GM19351 (cell line): ENCODE measurements around the gene THRB.
A peak's percentile ranks its signal among the peaks of the same experiment; 100 is the strongest.

Experiments used
- ATAC-seq: cut with Tn5 transposase; IDR thresholded peaks from one replicate; pipeline ENCODE4 v1.9.1; 2021; ENCODE audit warnings: mild to moderate bottlenecking, moderate library complexity; ENCODE audit not compliant: unreplicated experiment

Gene THRB

DNA sequence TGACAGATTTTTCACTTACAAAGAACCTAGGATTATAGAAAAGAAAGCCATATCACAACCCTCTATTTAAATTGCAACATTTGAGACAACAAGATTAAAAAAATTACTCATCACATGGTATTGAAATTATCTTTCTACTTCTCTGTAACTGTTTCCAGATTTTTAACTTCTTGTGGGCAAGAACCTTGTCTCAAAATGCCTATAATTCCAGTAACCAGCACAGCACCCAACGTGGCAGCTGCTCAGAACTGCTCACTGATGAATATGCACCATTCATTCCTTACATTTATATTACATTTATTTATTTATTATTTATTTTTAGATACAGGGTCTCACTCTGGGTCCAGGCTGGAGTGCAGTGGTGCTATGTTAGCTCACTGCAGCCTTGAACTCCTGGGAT lies 216.1 kb downstream of the THRB start:
- no peak for ATAC-seq

DNA sequence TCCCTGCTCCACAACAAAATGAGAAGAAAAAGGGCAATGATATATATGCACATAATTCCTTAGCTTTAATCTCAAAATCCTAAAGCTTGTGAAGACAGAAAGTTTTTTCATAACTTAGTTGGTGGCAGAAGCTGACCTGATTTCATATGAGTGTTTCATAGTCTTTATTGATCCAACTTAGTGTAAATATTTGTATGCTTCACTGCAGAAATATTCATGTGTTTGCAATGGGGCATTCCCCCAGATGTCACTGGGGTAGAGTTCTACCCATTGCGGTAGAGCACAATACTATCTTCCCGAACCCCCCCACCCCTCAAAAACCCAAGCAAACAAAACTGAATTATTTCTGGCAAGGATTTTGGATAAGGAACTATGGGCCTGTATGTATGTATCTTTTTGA lies 221.2 kb downstream of the THRB start:
- ATAC-seq = no peak

DNA sequence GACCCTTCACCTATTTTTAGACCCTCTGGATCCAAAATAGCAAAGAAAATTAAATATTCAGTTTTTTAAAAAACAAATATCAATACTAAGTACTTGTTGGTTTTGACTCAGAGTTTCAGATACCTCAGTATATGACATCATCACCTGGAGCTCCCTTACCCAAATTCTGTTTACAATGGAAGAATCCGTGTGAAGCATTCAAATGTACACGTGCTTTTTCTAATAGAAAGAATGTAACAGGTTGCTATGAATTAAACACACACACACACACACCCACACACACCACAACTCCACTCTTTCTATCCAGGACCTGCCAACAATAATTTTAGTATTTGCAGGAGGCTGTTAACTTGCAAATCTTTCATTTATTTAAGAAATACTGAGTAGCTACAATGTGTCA lies 221.8 kb downstream of the THRB start:
- ATAC-seq = no peak

DNA sequence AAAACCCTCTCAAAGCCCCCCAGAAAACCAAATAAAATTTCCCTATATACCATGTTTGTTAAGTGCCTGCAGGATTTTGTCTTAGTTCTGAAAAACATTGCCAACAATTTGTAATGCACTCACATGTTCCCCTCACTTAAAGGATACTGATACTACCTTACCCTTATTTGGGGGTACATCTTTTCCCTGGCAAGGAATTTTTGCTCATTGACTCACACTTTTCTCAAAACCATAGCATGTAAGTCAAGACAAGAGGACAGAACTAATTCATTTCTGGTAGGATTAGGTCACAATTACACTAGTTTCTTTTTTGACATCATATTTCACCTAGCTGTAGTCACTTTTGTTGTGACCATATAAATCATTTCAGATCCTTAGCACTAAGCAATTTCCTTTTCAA lies 222.2 kb downstream of the THRB start:
- ATAC-seq = no peak

DNA sequence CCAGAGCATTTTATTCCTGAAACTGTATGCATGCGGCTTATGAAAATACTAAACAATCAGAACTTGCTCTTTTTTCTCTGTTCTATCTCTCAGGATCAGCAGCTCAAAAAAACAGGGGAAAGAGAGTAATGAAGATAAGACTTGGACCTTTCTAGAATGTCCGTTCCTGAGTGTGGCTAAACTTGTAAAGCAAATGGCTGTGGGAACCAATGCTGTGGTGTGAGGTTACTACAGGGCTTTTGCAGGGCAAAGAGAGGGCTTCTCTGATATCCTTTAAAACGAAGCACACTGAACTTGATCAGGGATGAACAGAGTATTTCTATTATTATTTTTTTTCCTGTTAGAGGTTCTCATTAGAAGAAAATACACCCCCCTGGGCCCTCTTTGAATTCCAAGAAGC lies 223.4 kb downstream of the THRB start:
- no peak for ATAC-seq

DNA sequence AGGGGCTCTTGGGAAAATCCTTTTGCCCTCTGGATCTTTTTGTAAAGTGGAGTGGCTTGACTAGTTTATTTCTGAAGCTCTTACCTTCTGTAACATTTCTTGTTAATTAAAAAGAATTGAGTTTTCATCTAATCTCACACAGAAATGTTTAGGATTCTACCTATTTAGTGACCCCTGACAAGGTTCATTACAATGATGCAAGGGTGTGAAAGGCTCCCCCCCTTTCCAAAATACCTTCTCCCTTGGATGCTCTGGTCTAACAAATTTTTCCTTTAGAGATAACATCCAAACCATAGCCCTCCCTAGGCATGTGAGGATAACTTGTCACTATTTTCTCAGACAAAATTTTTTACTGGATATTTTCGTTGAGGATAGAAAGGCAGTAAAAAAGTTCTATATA lies 223.9 kb downstream of the THRB start:
- no peak for ATAC-seq

DNA sequence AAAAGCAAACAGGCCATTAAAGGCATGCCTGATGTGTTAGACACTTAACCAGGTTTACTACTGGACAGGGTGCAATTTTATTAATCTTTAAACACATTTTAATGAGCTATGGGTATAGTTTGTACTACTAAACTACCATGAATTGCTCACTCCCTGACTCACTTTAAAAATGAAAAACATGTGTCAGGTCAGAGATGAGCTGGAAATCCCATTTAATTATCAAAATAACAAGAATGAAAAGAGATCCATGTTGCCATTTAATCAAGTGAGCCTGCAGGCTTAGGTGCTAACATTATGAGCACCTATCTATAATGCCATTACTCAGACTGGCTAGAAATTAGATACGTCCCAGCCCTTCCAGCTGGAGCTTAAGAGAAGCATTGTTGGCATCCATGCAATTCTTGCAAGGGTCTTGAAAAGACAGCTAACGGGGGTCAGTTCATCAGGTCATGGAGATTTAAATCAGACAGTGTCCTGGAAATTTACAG lies 224.4 kb downstream of the THRB start:
- no peak for ATAC-seq

DNA sequence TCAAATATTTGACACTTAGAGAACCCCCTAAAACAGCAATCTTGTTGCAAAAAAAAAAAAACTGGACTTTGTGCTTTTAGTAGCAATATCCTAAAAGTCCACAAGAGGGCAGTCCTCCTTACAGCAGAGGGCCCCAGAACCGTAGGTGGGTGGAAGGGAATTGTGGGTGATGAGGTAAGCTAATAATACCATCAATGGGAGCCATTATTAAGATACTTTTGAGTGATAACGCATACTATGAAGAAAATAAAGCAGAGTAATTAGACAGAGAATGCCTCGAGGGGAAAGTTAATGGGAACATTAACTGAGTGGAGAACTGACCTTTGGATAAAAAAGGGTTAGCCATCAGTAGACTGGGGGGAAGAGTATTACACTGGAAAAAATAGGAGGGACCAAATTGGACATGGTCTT lies 229.9 kb downstream of the THRB start:
- peak; percentile 89 for ATAC-seq

DNA sequence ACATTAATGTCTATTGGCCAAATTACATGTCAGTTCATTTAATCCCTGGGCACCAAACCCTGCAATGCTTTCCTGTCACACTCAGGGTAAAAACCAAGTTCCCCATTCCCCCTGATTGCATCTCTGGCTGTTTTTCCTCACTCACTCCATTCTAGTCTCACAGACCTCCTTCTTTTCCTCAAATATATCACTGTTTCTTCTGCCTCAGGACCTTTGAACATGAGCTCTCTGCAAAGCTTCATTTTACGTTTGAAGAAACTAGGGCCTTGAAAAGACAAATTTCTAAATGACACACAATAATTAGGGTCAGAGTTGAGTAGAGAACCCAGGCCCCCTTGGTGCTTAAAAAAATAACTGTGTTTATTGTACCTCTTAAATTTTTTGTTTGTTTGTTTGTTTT lies 230.6 kb downstream of the THRB start:
- ATAC-seq = no peak

DNA sequence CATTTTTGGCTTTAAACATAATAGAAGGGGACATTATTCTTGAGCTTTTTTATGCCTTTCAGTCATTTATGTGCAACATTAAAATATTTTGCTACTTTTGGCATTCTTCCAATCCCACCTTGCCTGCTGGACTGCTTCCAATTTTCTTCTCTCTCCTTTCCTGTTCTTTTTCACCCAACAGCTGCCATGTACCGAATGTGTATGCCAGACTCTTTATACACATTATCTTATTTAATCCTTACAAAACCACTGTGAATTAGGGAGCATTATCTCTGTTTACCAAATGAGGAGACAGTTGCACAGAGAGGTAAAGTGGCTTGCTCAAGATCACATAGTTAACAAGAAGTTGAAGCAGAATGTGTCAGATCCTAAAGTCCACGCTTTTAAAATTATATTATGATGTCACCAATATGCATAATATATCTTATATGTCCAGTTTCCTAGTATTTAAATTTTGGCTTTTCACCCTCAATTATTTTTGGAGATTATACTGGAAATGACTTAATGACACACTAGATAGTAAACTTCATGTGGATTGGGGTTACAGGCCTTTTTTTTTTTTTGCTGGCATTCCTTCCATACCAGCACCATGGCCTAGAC lies 231.5 kb downstream of the THRB start:
- ATAC-seq = no peak

DNA sequence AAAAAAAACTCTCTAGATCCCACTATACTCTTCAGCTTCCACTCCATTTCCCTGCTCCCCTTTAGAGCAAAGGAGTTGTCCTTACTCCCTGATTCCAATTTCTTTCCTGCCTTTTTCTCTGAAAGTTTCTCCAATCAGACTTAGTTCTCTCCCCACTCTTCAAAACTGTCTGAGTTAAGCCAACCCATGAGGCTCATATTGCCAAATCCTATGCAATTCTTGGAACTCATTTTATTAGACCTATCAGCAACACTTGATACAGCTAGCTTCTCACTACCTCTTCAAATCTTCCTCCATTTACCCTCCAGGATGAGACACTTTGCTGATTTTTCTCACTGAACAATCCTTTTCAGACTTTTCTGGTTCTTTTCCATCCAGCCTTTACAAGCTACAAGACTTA lies 233.1 kb downstream of the THRB start:
- ATAC-seq = no peak

DNA sequence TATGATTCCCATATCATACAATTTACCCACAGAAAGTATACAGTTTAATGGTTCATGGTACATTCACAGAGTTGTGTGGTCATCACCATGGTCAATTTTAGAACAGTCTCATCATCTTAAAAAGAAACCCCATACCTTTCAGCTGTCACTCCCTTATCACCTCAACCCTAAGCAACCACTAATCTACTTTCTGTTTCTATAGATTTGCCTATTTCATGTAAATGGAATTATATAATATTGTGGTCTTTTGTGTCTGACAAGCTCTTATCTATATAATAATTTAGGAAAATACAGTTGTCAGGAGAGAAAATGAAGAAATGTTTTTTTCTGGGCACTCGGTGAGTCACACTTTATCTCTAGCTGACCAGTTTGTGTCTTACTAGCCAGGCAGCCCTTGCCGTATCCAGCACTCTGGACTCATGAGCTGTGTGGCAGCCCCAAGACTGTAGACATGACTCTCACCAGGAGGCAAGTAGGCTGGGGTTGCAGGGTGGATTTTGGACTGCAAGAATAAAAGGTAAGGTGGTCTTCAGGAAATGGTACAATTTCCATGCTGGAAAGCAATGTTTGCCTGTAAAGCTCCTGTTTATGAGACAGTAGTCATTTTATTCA lies 234.6 kb downstream of the THRB start:
- ATAC-seq = peak; percentile 61

DNA sequence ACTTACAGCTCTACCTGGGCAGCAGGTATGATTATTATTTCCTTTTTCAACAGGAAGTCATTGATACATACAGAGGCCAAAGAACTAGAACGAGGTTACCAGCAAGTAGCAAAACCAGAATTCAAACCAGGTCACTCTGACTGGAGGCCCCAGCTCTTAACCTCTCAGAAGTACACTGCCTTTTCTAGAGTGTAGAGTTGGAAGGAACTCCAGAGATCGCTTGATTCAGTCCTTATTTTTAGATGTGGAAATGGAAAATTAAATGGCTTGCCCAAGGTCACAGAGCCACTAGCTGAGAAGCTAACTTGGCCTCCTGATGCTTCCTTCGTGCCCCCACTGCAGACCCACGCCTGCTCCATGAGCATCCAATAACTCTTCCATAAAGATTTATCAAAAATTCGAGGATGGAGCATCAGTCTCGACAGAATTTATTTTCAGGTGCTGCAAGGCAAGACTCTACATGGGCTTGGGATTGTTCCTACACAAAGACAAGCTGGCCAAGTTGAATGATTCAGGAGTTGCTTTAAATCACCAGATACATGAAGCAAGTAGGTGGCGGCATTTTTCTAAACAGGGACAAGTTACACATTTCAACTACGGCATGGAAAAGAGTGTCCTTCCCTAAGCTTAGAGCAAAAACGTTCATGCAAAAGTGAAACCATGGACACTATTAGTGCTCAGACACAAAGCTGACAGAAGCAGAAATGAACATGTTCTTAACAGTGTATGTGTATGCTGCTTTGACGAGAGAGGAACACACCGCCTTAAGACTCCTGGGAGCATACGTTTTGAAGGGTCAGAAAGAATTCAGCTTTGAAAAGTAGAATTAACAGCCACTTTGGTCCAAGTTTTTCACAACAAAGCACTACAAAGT lies 235.7 kb downstream of the THRB start:
- ATAC-seq = no peak

DNA sequence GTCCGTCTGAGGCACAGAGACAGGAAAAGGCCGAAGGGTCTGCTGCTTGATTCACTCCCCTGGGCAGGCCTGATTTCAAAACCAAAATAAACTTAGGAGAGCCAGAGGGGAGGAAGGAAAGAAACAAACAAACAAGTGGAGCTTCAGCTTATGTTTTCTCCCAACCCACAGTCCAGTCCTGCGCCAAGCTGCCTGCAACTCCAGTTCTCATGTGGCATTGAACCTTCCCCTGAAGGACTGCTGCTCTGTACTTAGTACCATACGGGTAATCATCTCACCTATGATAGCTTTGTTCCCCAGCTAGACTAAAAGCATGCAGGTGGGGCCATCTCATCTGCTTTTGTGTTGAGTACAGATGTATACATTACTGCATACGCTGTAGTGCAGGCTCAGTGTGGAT lies 236.4 kb downstream of the THRB start:
- no peak for ATAC-seq

DNA sequence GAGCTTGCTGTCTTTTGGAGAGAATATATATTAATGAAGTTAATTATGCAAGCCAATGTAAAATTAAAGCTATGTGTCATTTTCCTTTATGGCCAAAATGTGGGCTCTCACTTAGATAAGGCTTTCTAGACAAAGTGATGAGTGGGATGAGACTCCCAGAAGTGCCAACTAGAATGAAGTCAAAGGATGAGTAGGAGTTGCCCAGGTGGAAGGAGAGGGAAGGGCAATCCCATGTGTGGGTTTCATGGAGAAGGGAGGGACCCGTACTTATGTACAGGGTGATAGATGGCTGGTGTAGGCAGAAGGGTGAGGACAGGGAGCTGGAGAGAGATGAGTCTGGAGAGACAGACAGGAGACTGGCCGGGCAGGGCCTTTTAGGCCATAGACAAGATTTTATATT lies 239.2 kb downstream of the THRB start:
- ATAC-seq = no peak

DNA sequence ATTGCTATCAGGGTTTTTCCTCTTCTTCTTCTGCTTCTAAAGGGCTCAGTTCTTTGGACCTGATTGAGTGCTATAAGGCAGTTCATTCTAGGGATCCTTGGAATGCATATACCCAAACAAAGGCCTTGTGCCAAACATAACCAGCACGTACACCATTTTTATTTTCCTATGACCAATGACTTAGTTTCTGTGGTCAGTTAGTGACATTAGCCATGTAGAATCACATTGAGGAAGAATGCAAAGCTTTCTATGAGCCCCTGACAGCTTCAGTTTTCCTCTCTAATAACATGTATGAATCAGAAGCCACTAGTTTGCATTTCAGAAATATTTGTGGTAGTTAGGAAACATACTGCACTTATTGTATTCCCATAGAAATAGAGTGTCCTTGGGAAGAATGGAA lies 240.0 kb downstream of the THRB start:
- no peak for ATAC-seq

DNA sequence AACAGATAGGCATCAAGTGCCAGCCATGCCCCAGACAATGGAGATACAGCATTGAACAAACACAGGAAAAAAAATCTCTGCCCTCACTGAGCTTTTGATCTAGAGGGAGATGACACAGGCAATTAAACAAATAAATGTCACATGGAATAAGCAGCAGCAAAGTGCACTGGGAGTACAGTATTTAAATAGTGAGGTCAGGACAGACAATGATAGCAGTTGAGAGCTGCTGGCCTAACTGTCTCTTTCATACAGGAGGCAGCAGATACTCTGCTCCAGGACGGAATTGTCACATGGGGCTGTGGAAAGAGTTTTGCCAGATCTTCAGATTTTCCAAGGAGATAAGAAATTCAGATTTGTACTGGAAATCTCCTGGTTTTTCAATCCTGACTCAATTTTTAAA lies 241.3 kb downstream of the THRB start:
- ATAC-seq = no peak

DNA sequence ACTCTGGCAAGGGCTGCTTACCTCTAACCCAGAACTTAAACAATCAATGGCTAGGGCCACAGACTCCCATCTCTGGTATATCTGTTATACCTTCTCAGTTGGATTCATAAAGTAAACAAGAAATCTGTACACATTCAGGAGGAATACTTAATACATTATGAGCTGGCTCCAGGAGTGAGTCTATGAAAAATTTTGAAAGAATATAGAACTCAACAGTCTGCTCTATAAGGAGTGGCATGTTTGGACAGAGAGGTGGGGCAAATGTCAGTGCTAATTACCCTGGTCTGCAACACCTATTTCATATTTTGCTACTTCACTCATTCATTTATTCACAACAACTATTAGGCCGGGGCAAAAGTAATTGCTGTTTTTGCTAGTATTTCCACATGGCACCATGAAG lies 245.1 kb downstream of the THRB start:
- no peak for ATAC-seq

DNA sequence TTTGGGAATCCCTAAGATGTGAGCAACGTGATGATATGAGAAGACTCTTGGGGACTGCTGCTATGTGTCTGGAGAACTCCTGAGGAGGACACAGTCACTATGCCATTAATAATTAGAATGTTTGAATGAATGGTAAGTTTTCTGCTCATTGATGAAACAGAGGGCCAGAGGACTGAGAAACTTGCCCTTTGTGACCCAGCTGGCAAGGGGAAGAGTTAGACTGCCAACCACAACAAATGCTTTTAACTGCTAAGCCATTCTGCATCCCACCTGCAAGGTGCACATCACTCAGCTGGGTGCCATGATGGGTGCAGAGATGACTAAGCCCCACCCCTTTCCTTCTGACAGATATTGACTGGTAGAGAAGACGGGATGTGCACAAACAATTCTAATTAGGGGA lies 249.6 kb downstream of the THRB start:
- ATAC-seq = no peak

DNA sequence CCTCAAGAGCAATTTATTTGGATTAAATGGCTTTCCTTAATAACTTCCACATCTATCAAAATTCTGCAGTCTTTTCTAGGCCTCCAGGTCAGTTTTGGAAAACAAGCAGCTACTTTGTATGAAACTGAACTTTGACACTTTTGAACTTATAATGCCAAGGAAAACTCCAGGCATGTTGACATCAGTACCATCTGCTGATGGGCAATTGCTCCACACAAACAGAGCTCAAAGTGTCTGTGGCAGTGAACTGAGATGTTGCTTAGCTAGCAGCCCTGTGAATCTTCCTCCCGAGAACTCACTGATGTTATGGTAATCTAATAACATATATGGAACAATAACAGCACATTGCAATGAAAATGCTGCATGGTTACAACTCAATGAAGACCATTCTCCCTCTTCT lies 250.2 kb downstream of the THRB start:
- ATAC-seq = no peak

DNA sequence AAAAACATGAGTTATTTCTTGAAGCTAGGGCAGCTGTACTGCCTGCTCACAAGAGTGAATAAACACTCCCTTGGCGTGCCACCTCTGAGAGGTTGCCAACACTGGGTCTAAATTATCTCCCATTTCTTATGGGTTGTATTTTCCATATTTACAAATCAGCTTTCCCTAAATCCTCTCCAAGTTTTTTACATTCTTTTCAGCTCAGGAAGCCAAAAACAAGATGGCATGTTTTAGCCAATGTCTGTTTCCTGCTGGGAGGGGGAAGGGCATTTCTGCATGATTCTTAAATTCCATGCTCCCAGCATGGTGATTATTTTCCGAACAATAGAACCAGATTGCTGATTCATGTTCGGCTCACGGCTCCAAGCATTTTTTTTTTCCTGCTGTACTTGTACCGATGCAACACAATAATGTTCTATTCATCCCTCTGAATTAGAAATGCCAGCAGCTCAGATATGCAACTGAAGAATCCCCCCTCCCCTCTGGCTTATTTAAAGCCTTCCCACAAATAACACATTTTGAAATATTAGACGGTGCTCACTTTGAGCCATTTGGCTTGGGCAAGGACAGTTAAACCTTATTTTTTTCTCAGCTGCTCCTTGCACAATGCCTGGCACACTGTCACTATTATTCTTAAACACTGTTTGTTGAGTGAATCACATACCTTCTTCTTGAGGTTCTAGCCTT lies 252.5 kb downstream of the THRB start:
- ATAC-seq = no peak

DNA sequence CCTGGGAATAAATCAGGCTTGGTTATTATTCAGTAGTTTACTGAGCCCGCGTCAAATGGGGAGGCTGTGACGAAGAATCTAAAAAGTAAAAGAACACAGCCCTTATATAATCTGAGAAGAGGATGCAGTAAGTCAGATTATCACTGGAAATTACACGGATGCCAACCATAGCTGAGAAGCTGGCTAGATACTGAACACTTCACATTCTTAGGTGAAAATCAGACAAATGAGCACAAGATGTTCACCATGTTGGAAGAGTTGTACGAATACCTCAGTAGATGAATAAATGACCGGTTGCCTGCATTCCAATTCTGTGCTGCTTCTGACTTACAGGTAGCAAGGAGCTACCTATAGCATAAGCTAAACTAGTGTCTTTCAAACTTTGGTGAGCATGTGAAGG lies 254.3 kb downstream of the THRB start:
- ATAC-seq = no peak
